Upper lobe of left lung (tissue), 4 donors: ENCODE data around the gene PODXL2.

ENCODE experiments used
- POLR2A ChIP-seq, 4 donors: fragments of 450-650 bp; IDR thresholded peaks; one replicate each; pipeline ENCODE4 v1.5.1; 2016 to 2017; ENCODE audit warnings: antibody characterized with exemption in 4 of 4, mild to moderate bottlenecking in 2 of 4
- TF ChIP-seq, protein P1 (sequence below), 6 experiments: fragments of 450-650 bp in 4 of 6; fragments of 200-600 bp in 2 of 6; sonication (generic) in 2 of 6; IDR thresholded peaks; one replicate each; pipeline ENCODE4 v1.5.1; 2016 to 2019; ENCODE audit warnings: antibody characterized with exemption in 6 of 6

DNA sequence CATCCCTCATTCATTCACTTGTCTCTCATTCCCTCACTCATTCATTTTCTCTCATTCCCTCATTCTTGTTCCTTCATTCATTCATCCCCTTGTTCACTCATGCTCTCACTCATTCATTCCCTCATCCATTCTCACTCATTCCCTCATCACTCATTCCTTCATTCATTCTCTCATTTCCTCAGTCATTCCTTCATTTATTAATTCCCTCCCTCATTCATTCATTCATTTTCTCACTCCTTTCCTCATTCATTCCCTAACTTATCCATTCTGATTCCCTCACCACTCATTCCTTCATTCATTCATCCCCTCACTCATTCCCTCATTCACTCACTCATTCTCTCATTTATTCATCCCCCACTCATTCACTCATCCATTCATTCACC lies 57.5 kb downstream of the PODXL2 start:
- TF ChIP-seq, protein P1, sequence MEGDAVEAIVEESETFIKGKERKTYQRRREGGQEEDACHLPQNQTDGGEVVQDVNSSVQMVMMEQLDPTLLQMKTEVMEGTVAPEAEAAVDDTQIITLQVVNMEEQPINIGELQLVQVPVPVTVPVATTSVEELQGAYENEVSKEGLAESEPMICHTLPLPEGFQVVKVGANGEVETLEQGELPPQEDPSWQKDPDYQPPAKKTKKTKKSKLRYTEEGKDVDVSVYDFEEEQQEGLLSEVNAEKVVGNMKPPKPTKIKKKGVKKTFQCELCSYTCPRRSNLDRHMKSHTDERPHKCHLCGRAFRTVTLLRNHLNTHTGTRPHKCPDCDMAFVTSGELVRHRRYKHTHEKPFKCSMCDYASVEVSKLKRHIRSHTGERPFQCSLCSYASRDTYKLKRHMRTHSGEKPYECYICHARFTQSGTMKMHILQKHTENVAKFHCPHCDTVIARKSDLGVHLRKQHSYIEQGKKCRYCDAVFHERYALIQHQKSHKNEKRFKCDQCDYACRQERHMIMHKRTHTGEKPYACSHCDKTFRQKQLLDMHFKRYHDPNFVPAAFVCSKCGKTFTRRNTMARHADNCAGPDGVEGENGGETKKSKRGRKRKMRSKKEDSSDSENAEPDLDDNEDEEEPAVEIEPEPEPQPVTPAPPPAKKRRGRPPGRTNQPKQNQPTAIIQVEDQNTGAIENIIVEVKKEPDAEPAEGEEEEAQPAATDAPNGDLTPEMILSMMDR (IDR thresholded peaks at IDR 0.05): no peak
- no peak for TF ChIP-seq POLR2A (IDR thresholded peaks at IDR 0.05)
